Activated CD4-positive, alpha-beta T cell treated with anti-CD3 and anti-CD28 coated beads, Interleukin-10, Interleukin-2, amounts not matched to agents 100 ng/mL and 50 ng/mL, durations not matched to agents 16 hours and 8 hours (primary cell): ENCODE measurements around the gene WDR77.

Experiments used
- DNase-seq: peaks from one replicate; pipeline ENCODE4 v3.0.0-alpha.2; 2020

Gene WDR77

GRCh38 chr1:111424281-111424680 is 24.8 kb downstream of the WDR77 start:
- no peak for DNase-seq

- DNase-seq: no peak
Measured at GRCh38 chr1:111422546-111423391, 26.3 kb downstream of the WDR77 start.

GRCh38 chr1:111420377-111420776 is 28.7 kb downstream of the WDR77 start:
- no peak for DNase-seq

GRCh38 chr1:111419037-111419436 is 30.0 kb downstream of the WDR77 start:
- DNase-seq: no peak

GRCh38 chr1:111417755-111418154 is 31.3 kb downstream of the WDR77 start:
- no peak for DNase-seq

GRCh38 chr1:111415461-111415860 is 33.6 kb downstream of the WDR77 start:
- no peak for DNase-seq

GRCh38 chr1:111414756-111415155 is 34.3 kb downstream of the WDR77 start:
- DNase-seq: no peak

- DNase-seq: no peak
Measured at GRCh38 chr1:111412839-111413238, 36.2 kb downstream of the WDR77 start.

- no peak for DNase-seq
Measured at GRCh38 chr1:111407301-111407700, 41.8 kb downstream of the WDR77 start.

GRCh38 chr1:111406321-111406768 is 42.7 kb downstream of the WDR77 start:
- peak; percentile 68 for DNase-seq

- no peak for DNase-seq
Measured at GRCh38 chr1:111404588-111404987, 44.5 kb downstream of the WDR77 start.

GRCh38 chr1:111402083-111402482 is 47.0 kb downstream of the WDR77 start:
- DNase-seq: peak; percentile 2

GRCh38 chr1:111399792-111400610 is 49.1 kb downstream of the WDR77 start:
- DNase-seq: peak; percentile 49

GRCh38 chr1:111392460-111392945 is 56.6 kb downstream of the WDR77 start:
- DNase-seq: no peak

GRCh38 chr1:111392042-111392441 is 57.0 kb downstream of the WDR77 start:
- DNase-seq: no peak
